Mesodermal cell (in vitro differentiated cells): ENCODE data around the gene TMEM132C.

Source experiments
- H3K27ac ChIP-seq: 2 replicates; pipeline ENCODE4 v1.7.0; 2013; ENCODE audit warnings: mild to moderate bottlenecking, low read depth, low read length, moderate library complexity; ENCODE audit not compliant: severe bottlenecking
- H3K36me3 ChIP-seq: 2 replicates; pipeline ENCODE4 v1.7.1; 2013; ENCODE audit warnings: mild to moderate bottlenecking, low read length, moderate library complexity; ENCODE audit not compliant: control insufficient read depth, insufficient read depth
- H3K4me1 ChIP-seq: one replicate; pipeline ENCODE4 v1.7.1; 2013; ENCODE audit warnings: mild to moderate bottlenecking, low read length; ENCODE audit not compliant: insufficient read depth, control insufficient read depth, poor library complexity, severe bottlenecking
- H3K4me3 ChIP-seq: 2 replicates; pipeline ENCODE4 v1.7.0; 2013; ENCODE audit warnings: low read length, control low read depth, mild to moderate bottlenecking; ENCODE audit not compliant: insufficient read depth, poor library complexity, severe bottlenecking; ENCODE audit errors: extremely low read depth
- H3K9me3 ChIP-seq: 2 replicates; pipeline ENCODE4 v1.7.1; 2013; ENCODE audit warnings: mild to moderate bottlenecking, low read length, moderate library complexity; ENCODE audit not compliant: control insufficient read depth
- WGBS, 2 experiments: methylation state at CpG; one replicate each; pipeline ENCODE4 v1.1.5; 2013; ENCODE audit warnings: missing lambda C conversion rate in 2 of 2; ENCODE audit not compliant: insufficient coverage in 2 of 2; 5-methylcytosine and 5-hydroxymethylcytosine counted together

Gene TMEM132C

DNA sequence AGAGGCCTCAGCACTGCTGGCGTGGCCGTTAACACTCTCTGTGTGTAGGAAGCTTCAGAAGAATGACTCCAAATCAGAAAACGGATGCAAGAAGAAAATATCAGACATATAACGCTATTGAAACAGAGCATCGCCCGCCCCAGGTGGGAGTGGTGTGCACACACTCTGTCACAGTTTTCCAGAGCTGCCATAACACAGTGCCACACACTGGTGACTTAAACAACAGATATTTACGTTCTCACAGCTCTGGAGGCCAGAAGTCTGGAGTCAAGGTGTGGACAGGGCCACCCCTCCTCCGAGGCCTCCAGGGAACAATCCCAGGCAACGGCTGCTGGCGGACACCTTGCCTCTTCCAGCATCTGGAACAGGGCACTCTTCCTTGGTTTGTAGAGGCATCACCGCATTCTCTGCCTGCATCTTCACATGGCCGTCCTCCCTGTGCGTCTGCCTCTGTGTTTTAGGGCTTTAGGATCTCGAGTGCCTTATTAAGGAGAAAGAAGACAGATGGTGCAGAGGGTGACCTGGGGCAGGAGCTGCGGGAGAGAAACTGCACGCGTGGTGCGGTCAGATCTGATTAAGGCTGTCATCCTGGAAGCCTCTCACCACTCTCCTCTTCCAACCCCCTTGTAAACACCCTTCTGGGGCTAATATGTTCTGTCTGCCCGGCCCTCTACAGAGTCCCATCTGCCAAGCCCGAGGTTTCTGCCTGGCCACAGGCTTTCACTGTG lies 415.7 kb downstream of the TMEM132C start:
- no peak overlapping the region for H3K27ac ChIP-seq
- H3K4me1 ChIP-seq = no peaks in the 10 kb centered on the region
- 92 to 94% methylated on average over 16 to 17 of the region's 20 CpGs for WGBS, 2 experiments
- no peaks in the 10 kb centered on the region for H3K9me3 ChIP-seq
- no peak overlapping the region for H3K4me3 ChIP-seq
- no peaks in the 10 kb centered on the region for H3K36me3 ChIP-seq

- H3K9me3 ChIP-seq = no peaks in the 10 kb centered on the region
- H3K36me3 ChIP-seq = no peaks in the 10 kb centered on the region
- no peak overlapping the region for H3K27ac ChIP-seq
- 78 to 83% methylated on average over 5 to 7 of the region's 9 CpGs for WGBS, 2 experiments
- no peaks in the 10 kb centered on the region for H3K4me1 ChIP-seq
- no peak overlapping the region for H3K4me3 ChIP-seq
Measured at GRCh38 chr12:128684352-128684751, 417.4 kb downstream of the TMEM132C start.

GRCh38 chr12:128685903-128686475 lies 419.0 kb downstream of the TMEM132C start:
- whole genome bisulfite sequencing, 2 experiments = 91 to 97% methylated on average over 9 to 10 of the region's 11 CpGs
- H3K4me1 ChIP-seq = no peaks in the 10 kb centered on the region
- H3K9me3 ChIP-seq = no peaks in the 10 kb centered on the region
- no peaks in the 10 kb centered on the region for H3K36me3 ChIP-seq
- H3K4me3 ChIP-seq = no peak overlapping the region
- no peak overlapping the region for H3K27ac ChIP-seq

GRCh38 chr12:128687851-128688250 lies 420.9 kb downstream of the TMEM132C start:
- 81 to 88% methylated on average over 6 to 7 of the region's 7 CpGs for WGBS, 2 experiments
- no peaks in the 10 kb centered on the region for H3K4me1 ChIP-seq
- H3K4me3 ChIP-seq = no peak overlapping the region
- no peaks in the 10 kb centered on the region for H3K36me3 ChIP-seq
- no peak overlapping the region for H3K27ac ChIP-seq
- no peaks in the 10 kb centered on the region for H3K9me3 ChIP-seq

DNA sequence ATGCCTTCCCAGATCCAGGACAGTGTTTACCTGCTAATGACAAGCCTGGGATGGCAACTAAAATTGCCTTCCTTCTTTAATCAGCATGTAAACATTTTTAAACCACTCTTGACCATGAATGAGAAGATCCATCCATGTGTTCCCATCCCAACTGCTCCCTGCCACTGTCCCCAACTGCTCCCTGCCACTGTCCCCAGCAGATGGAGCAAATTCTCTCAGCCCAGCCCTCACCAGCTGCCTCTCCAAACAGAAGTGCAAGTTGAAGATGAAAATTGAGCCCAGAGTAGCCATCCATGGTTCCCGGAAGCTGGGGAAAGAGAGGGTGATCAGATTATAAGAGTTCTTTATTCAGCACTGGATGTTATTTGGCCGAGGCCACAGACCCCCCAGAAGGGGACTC lies 423.7 kb downstream of the TMEM132C start:
- H3K9me3 ChIP-seq = no peaks in the 10 kb centered on the region
- H3K27ac ChIP-seq = no peak overlapping the region
- H3K4me3 ChIP-seq = no peak overlapping the region
- H3K4me1 ChIP-seq = no peaks in the 10 kb centered on the region
- H3K36me3 ChIP-seq = no peaks in the 10 kb centered on the region
- 75 to 100% methylated on average over 1 of the region's 2 CpGs for WGBS, 2 experiments

GRCh38 chr12:128693115-128693514 lies 426.1 kb downstream of the TMEM132C start:
- 100% methylated on average over 1 to 2 of the region's 4 CpGs for WGBS, 2 experiments
- Histone ChIP-seq H3K4me1 (no peaks in the 10 kb centered on the region), H3K27ac (no peak overlapping the region), H3K36me3 (no peaks in the 10 kb centered on the region), H3K9me3 (no peaks in the 10 kb centered on the region), H3K4me3 (no peak overlapping the region)

DNA sequence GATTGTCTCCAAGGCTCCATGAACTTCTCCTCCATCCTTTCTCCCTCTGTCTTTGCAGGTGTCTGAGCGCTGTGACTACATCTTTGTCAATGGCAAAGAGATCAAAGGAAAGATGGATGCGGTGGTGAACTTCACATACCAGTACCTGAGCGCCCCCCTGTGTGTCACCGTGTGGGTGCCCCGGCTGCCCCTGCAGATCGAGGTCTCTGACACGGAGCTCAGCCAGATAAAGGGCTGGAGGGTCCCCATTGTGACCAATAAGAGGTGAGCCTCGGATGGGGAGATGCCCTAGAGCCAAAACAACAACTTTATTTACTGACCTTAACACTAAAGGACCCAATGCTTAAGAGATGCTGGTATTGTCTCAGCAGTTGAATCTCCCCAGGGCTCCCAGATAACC lies 426.8 kb downstream of the TMEM132C start:
- no peaks in the 10 kb centered on the region for H3K36me3 ChIP-seq
- H3K4me1 ChIP-seq = no peaks in the 10 kb centered on the region
- no peaks in the 10 kb centered on the region for H3K9me3 ChIP-seq
- H3K4me3 ChIP-seq = no peak overlapping the region
- no peak overlapping the region for H3K27ac ChIP-seq
- WGBS, 2 experiments = 65 to 66% methylated on average over 5 to 6 of the region's 8 CpGs

DNA sequence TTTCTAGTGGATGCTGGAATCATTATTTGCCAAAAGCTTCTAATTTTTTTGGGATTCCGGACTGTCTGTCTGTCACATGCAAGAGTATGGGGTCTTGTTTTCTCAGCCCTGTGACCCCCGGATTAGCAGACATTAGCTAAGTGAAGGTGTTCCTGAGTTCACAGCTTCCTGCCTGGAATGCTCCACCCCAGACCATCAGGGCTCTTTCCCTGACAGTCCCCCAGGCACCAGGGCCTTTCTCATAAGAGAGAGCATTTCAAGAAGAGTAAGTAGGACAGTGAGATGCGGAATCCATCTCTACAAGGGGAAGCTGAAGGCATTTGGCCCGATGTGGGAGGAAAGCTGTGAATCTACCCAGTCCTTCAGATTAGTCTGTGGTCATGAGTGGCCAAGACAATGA lies 427.5 kb downstream of the TMEM132C start:
- Histone ChIP-seq H3K27ac (no peak overlapping the region), H3K4me3 (no peak overlapping the region), H3K36me3 (no peaks in the 10 kb centered on the region), H3K4me1 (no peaks in the 10 kb centered on the region), H3K9me3 (no peaks in the 10 kb centered on the region)
- WGBS, 2 experiments = 87 to 95% methylated on average over 4 of the region's 4 CpGs

GRCh38 chr12:128695697-128696096 lies 428.7 kb downstream of the TMEM132C start:
- H3K27ac ChIP-seq = no peak overlapping the region
- no peaks in the 10 kb centered on the region for H3K4me1 ChIP-seq
- no peak overlapping the region for H3K4me3 ChIP-seq
- H3K36me3 ChIP-seq = no peaks in the 10 kb centered on the region
- no peaks in the 10 kb centered on the region for H3K9me3 ChIP-seq
- 87 to 89% methylated on average over 17 to 20 of the region's 22 CpGs for WGBS, 2 experiments

DNA sequence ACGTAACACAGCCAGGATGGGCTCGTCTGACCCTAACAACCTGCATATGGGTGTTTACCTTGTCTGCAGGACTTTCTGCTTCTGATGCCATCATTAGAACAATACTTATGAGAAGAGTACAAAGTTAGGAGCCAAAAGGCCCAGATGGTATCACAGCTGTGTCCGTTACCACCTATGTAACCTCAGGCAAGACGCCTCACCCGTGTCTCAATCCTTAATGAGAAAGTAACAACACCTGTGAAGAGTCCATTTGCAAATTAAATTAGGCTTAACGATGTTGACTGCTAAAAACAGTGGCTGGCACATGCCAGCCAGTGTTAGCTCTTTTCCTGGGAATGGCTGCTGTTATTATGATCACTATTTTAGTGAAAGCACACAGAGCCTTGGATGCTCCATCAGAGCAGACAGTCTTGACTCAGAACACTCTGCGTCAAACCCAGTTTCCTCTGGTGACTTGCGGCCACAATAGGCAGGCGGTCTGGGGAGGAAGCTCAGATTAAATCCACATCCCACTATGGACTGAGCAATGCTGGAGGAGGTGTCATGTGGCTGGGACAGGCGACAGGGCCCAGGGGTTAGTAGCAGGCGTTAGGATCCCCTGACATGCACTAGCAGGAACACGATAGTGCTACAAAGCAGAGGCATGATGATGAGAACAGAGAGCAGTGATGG lies 431.5 kb downstream of the TMEM132C start:
- Histone ChIP-seq H3K9me3 (no peaks in the 10 kb centered on the region), H3K36me3 (no peaks in the 10 kb centered on the region), H3K4me3 (no peak overlapping the region), H3K4me1 (no peaks in the 10 kb centered on the region), H3K27ac (no peak overlapping the region)
- 80 to 83% methylated on average over 10 to 11 of the region's 12 CpGs for WGBS, 2 experiments

DNA sequence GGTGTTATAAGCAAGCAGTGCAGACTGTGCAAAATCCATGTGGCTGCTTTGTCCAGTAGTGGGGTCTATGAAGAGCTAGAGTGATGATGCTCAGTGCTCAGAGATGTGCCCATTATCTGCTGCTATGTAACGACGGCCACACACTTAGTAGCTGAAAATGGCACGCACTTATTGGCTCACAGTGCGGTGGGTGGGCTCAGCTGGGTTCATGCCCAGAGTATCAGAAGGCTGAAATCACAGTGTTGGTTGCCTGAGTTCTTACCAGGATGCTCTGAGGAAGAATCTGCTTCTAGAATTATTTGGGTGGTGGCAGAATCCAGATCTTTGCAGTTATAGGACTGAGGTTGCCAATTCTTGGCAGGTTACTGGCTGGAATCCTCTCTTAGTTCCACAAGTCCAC lies 432.1 kb downstream of the TMEM132C start:
- Histone ChIP-seq H3K4me3 (no peak overlapping the region), H3K4me1 (no peaks in the 10 kb centered on the region), H3K27ac (no peak overlapping the region), H3K9me3 (no peaks in the 10 kb centered on the region), H3K36me3 (no peaks in the 10 kb centered on the region)
- WGBS, 2 experiments = 84 to 98% methylated on average over 4 of the region's 4 CpGs
